ENCODE results near the gene DLG2. TPM values are rescaled to one million over a fixed set of nuclear protein-coding genes. Genes with fewer than 3 reads are reported as not detected.

Gene DLG2
- total RNA-seq, 1 experiment from 2014 or later: 17.5 TPM

- TF ChIP-seq STAT6 (CRISPR knock-in tag; conservative IDR thresholded peaks at IDR 0.05; ENCODE audit: low read depth) (no peak), IRF1 (CRISPR knock-in tag; IDR thresholded peaks at IDR 0.05) (no peak), NR3C1 (CRISPR knock-in tag; conservative IDR thresholded peaks at IDR 0.05; ENCODE audit: low read depth) (no peak), ZNF532 (CRISPR knock-in tag; IDR thresholded peaks at IDR 0.05; ENCODE audit: borderline replicate concordance) (no peak), EMX1 (CRISPR knock-in tag; IDR thresholded peaks at IDR 0.05) (no peak), MXD4 (CRISPR knock-in tag; IDR thresholded peaks at IDR 0.05; ENCODE audit: borderline replicate concordance) (no peak), CREB1 (CRISPR knock-in tag; IDR thresholded peaks at IDR 0.05) (no peak), GABPB1 (CRISPR knock-in tag; IDR thresholded peaks at IDR 0.05) (no peak), ZNF416 (CRISPR knock-in tag; IDR thresholded peaks at IDR 0.05) (no peak), CTCF (IDR thresholded peaks at IDR 0.05) (no peak), ATF6 (CRISPR knock-in tag; IDR thresholded peaks at IDR 0.05) (no peak)
These were observed 68.7 kb downstream of the DLG2 start (continued) for GRCh38 chr11:85558411-85558810.

- peaks cover 31% of the 10 kb centered on the region for H3K36me3 Mint-ChIP-seq
- CTCF ChIA-PET: no interaction called here
- H3K4me3 Mint-ChIP-seq: no peak overlapping the region
- peaks cover 25% of the 10 kb centered on the region for H3K4me1 Mint-ChIP-seq
- DNase-seq (ENCODE audit: low spot score) (no peak), ATAC-seq (no peak)
- no peaks in the 10 kb centered on the region; the same call in 1 of the 2 replicates for H3K27me3 Mint-ChIP-seq (ENCODE audit: low read depth)
- peaks cover 32% of the 10 kb centered on the region for H3K9me3 Mint-ChIP-seq
- H3K27ac Mint-ChIP-seq: peak overlapping the region; percentile 90
- POLR2A ChIA-PET: no interaction called here
- TF ChIP-seq USF2 (CRISPR knock-in tag; IDR thresholded peaks at IDR 0.05) (no peak), ZNF263 (CRISPR knock-in tag; IDR thresholded peaks at IDR 0.05; ENCODE audit: low read depth) (no peak), KAT7 (CRISPR knock-in tag; IDR thresholded peaks at IDR 0.05; ENCODE audit: borderline replicate concordance) (no peak), IRF1 (CRISPR knock-in tag; IDR thresholded peaks at IDR 0.05) (no peak), MAX (CRISPR knock-in tag; IDR thresholded peaks at IDR 0.05) (no peak), HMGXB4 (CRISPR knock-in tag; IDR thresholded peaks at IDR 0.05) (no peak), IRF2 (CRISPR knock-in tag; IDR thresholded peaks at IDR 0.05; ENCODE audit: borderline replicate concordance, low read depth) (no peak), JAZF1 (CRISPR knock-in tag; IDR thresholded peaks at IDR 0.05) (no peak), GABPB1 (CRISPR knock-in tag; IDR thresholded peaks at IDR 0.05) (no peak), SMAD3 (CRISPR knock-in tag; IDR thresholded peaks at IDR 0.05; ENCODE audit: borderline replicate concordance) (no peak)
These were observed 75.3 kb downstream of the DLG2 start for GRCh38 chr11:85551881-85552280.

Measured in WTC11 (cell line).